22Rv1 (cell line): Measurements from ENCODE around the gene ZNF337.
"Not testable (repeated sequence)": the region's sequence is repeated elsewhere in the genome, so short reads cannot be mapped to it uniquely, and the experiment has no call there.

Experiments used
- H3K27ac ChIP-seq: fragments of 450-650 bp; 2 replicates; pipeline ENCODE4 v1.5.1; 2017
- ZFX ChIP-seq: fragments of 450-650 bp; IDR thresholded peaks from 2 replicates; pipeline ENCODE4 v1.6.1; 2017; ENCODE audit warnings: antibody characterized with exemption, borderline replicate concordance
- TF ChIP-seq, protein P1 (sequence below): fragments of 450-650 bp; IDR thresholded peaks from 2 replicates; pipeline ENCODE4 v1.5.1; 2017; ENCODE audit warnings: mild to moderate bottlenecking

Gene ZNF337

DNA sequence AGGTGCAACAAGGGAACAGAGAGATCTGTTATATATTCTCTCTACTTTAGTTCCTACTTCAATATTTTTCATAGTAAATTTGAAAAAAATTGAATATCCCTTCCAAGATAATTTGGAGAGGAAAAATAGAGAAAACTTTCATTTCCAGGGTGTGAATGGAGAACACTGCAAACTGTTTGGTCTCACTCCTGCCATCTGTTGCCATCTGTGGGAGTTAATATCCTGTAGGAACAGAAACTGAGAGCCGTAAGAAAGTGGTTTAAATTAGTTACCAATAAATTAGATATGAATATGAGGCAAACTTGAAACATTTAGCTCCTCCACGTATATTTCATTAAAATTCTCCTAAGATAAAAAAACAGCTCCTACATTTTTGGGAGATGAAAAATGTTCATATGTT is 4.2 kb downstream of the ZNF337 start:
- no peak for TF ChIP-seq ZFX
- TF ChIP-seq, protein P1, sequence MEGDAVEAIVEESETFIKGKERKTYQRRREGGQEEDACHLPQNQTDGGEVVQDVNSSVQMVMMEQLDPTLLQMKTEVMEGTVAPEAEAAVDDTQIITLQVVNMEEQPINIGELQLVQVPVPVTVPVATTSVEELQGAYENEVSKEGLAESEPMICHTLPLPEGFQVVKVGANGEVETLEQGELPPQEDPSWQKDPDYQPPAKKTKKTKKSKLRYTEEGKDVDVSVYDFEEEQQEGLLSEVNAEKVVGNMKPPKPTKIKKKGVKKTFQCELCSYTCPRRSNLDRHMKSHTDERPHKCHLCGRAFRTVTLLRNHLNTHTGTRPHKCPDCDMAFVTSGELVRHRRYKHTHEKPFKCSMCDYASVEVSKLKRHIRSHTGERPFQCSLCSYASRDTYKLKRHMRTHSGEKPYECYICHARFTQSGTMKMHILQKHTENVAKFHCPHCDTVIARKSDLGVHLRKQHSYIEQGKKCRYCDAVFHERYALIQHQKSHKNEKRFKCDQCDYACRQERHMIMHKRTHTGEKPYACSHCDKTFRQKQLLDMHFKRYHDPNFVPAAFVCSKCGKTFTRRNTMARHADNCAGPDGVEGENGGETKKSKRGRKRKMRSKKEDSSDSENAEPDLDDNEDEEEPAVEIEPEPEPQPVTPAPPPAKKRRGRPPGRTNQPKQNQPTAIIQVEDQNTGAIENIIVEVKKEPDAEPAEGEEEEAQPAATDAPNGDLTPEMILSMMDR = no peak
- H3K27ac ChIP-seq = no peak overlapping the region

DNA sequence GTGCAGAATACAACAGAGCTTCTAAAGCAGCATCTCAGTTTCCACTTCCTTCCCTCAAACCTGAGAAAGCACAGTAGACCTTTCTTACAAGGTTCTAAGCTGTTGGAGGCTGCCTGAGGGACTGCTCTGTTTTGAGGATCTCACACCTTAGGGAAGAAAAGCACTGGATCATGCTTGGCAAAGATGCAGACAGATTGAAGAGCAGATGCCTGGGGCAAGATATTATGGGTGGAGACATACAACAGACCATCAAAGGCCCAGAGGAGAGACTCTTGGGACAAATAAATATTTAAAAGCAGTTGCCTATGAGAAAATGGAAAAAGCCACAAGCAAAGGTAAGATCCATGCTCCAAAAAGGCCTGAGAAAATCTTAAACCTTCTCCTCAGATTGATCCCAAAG is 6.2 kb downstream of the ZNF337 start:
- peak overlapping the region; percentile 14; the same call in 1 of the 2 replicates for H3K27ac ChIP-seq
- no peak for TF ChIP-seq ZFX
- TF ChIP-seq, protein P1 = no peak

DNA sequence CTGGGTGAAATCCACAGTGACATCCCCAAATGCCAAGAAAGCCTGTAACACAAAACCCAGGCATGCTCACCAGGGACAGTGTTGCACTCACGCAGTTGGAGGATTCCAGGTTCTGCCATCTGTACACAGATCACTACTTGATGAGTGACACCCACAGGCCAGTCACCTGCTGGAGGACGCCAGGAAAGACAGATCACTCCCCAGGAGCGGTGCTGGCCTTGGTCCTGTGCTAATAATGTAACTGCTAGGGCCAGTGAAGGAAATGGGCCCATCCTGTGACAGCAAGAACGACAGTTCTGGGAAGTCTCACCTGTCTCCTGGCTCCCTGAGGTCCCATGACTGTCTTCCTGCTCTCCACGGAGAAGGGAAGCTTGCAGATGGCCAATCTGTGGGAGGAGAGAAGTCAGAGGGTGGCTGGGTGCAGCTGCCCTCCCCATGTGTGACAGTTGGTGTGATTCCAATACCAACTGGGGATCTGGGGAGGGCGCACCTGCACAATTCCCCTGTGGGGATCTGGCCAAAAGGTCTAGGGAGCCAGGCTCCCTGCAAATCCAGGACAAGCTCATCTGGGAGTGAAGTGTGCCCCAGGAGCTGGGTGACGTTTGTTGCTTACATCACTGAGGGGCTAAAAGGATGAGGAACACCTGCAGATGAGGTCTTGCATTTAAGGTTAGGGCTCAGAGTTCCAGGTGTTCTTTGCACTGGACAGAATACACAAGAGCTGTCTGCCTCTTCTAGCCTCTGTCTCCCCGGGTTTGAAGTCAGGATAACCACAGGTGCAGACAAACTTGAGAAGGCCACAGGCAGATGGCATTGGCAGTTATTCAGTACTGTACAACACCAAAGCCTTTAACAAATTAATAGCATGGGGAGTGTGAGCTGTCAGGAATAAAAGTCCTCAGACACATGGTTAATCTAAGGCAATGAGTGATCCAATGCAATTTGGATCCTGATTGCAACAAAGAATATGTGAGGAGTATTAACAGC is 10.3 kb downstream of the ZNF337 start:
- H3K27ac ChIP-seq = no peak overlapping the region

DNA sequence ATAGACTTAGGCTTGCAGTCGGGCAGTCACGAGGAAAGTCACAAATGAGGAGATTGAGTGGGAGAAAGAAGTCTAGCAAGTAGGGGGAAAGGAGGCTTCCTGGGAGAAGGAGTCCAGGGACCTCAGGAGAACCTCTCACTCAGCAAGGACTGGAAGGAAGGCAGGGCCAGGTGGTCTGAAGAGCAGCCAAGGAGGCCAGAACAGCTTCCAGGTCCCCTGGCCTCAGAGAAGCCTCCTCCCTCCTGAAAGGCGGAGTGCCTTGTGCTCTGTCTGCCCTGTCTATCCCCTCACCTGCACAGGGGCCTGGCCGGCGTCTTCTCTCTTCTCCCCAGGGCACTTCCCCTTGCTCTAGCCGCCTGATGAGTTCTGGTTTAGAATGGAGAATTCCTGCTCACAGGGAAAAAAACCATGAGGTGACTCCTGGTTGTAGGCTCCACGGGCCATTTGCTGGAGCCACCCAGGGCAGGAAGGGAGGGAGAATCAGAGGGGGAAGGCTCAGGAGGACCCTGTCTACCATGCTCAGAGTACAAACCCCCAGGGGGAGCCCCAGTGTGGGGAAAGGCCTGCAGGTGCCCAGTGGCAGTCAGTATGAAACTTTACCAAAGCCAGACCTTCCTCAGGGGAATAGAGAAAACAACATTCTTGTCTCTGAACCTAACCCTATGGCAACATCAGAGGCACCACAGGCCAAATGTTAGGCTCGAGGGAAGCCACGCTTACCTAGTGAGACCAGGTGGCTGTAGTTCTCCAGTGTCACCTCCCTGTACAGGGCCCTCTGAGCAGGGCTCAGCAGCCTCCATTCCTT is 11.2 kb downstream of the ZNF337 start:
- TF ChIP-seq, protein P1 = no peak
- no peak for TF ChIP-seq ZFX
- H3K27ac ChIP-seq = no peak overlapping the region

More for the DNA sequence above, 10.3 kb downstream of the ZNF337 start:
- TF ChIP-seq ZFX = no peak
- TF ChIP-seq, protein P1 = no peak

DNA sequence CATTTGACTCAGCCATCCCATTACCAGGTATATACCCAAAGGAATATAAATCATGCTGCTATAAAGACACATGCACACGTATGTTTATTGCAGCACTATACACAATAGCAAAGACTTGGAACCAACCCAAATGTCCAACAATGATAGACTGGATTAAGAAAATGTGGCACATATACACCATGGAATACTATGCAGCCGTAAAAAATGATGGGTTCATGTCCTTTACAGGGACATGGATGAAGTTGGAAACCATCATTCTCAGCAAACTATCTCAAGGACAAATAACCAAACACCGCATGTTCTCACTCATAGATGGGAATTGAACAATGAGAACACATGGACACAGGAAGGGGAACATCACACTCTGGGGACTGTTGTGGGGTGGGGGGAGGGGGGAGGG is 12.8 kb downstream of the ZNF337 start:
- not testable (repeated sequence) for H3K27ac ChIP-seq

DNA sequence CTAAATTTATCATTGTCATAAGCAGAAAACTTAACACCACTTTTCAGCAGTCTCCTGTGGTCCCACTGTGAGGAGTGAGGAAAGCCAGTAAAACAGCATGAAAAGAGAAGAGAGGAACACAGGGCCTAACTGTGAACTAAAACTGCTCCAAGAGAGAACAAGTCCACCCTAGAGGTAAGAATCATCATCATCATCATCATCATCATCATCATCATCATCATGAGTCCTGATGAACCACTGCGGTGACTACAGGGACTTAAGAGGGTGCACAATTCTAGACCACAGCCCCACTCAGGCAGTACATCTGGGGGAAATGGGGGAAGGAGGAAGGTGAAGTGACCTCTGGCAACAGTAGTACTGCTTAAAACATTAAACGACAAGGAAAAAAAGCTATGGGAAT is 13.6 kb downstream of the ZNF337 start:
- TF ChIP-seq, protein P1 = no peak
- no peak for TF ChIP-seq ZFX
- H3K27ac ChIP-seq = no peak overlapping the region

DNA sequence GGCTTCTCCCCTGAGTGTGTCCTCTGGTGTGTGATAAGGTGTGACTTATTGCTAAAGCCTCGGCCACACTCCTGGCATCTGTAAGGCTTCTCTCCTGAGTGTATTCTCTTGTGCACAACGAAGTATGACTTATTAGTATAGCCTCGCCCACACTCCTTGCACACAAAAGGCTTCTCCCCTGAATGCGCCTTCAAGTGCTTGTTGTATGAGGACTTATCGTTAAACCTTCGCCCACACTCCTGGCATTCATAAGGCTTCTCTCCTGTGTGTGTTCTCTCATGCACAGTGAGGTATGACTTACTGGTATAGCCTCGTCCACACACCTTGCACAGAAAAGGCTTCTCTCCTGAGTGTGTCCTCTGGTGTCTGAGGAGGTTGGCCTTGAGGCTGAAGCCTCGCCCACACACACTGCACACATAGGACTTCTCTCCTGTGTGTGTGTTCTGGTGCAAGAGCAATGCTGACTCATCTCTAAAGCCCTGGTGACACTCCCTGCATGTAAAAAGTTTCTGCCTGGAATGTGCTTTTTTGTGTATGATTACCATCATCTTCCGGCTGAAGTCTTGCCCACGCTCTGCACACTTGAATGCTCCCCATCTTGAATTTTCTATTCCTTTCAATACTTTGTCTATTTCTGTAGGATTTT is 20.4 kb downstream of the ZNF337 start:
- TF ChIP-seq, protein P1 = no peak
- no peak for TF ChIP-seq ZFX
- no peak overlapping the region for H3K27ac ChIP-seq
